IPS-NIHi7 (cell line): ENCODE results near the gene UNC5A.

ENCODE experiments used
- DNase-seq: peaks from one replicate; pipeline ENCODE4 v3.0.0; 2012; ENCODE audit warnings: mixed read lengths; ENCODE audit errors: extremely low spot score

The UNC5A gene

GRCh38 chr5:176781638-176782570 is 28.5 kb upstream of the UNC5A start:
- DNase-seq = no peak

- peak; percentile 62 for DNase-seq
Observed at GRCh38 chr5:176784218-176785165, 25.9 kb upstream of the UNC5A start.

- no peak for DNase-seq
Observed at GRCh38 chr5:176785184-176786145, 24.9 kb upstream of the UNC5A start.

GRCh38 chr5:176787676-176788075 is 22.7 kb upstream of the UNC5A start:
- no peak for DNase-seq

GRCh38 chr5:176788091-176788490 is 22.3 kb upstream of the UNC5A start:
- no peak for DNase-seq

- DNase-seq = no peak
Observed at GRCh38 chr5:176788941-176789872, 21.2 kb upstream of the UNC5A start.

GRCh38 chr5:176789873-176790615 is 20.3 kb upstream of the UNC5A start:
- DNase-seq = no peak

GRCh38 chr5:176790941-176791340 is 19.4 kb upstream of the UNC5A start:
- no peak for DNase-seq

GRCh38 chr5:176792655-176793342 is 17.6 kb upstream of the UNC5A start:
- DNase-seq = no peak

- DNase-seq = no peak
Observed at GRCh38 chr5:176793343-176793699, 17.0 kb upstream of the UNC5A start.

- DNase-seq = no peak
Observed at GRCh38 chr5:176793736-176794135, 16.6 kb upstream of the UNC5A start.

GRCh38 chr5:176794509-176794908 is 15.8 kb upstream of the UNC5A start:
- DNase-seq = no peak

- DNase-seq = no peak
Observed at GRCh38 chr5:176796411-176796810, 13.9 kb upstream of the UNC5A start.

GRCh38 chr5:176796970-176797369 is 13.4 kb upstream of the UNC5A start:
- DNase-seq = no peak

- no peak for DNase-seq
Observed at GRCh38 chr5:176797456-176798050, 12.8 kb upstream of the UNC5A start.

GRCh38 chr5:176798086-176798876 is 12.1 kb upstream of the UNC5A start:
- DNase-seq = no peak

GRCh38 chr5:176798949-176799348 is 11.4 kb upstream of the UNC5A start:
- no peak for DNase-seq

GRCh38 chr5:176799488-176799887 is 10.9 kb upstream of the UNC5A start:
- no peak for DNase-seq
